Effector memory CD4-positive, alpha-beta T cell (primary cell): ENCODE results near the gene CHID1.

ENCODE experiments used
- DNase-seq, 3 donors: peaks; one replicate each; pipeline ENCODE4 v3.0.0-alpha.2; 2020
- H3K27ac ChIP-seq: 2 replicates; pipeline ENCODE4 v1.7.0; 2013; ENCODE audit warnings: mild to moderate bottlenecking, low read length, moderate library complexity; ENCODE audit not compliant: insufficient read depth, poor library complexity, severe bottlenecking
- H3K27me3 ChIP-seq: replicated peaks from 2 replicates; pipeline ENCODE4 v1.7.0; 2013; ENCODE audit warnings: mild to moderate bottlenecking, low read length; ENCODE audit not compliant: insufficient read depth, control insufficient read depth, poor library complexity, severe bottlenecking
- H3K36me3 ChIP-seq: 2 replicates; pipeline ENCODE4 v1.7.0; 2013; ENCODE audit warnings: mild to moderate bottlenecking, low read length, moderate library complexity; ENCODE audit not compliant: control insufficient read depth, insufficient read depth
- H3K4me1 ChIP-seq: 2 replicates; pipeline ENCODE4 v1.7.0; 2013; ENCODE audit warnings: low read length, mild to moderate bottlenecking; ENCODE audit not compliant: control insufficient read depth, insufficient read depth, poor library complexity, severe bottlenecking
- H3K4me3 ChIP-seq: 2 replicates; pipeline ENCODE4 v1.7.0; 2013; ENCODE audit warnings: low read length, low read depth, mild to moderate bottlenecking; ENCODE audit not compliant: insufficient read depth, poor library complexity, severe bottlenecking
- H3K9me3 ChIP-seq: 2 replicates; pipeline ENCODE4 v1.7.0; 2013; ENCODE audit warnings: mild to moderate bottlenecking, low read length, moderate library complexity; ENCODE audit not compliant: control insufficient read depth

The CHID1 gene

DNA sequence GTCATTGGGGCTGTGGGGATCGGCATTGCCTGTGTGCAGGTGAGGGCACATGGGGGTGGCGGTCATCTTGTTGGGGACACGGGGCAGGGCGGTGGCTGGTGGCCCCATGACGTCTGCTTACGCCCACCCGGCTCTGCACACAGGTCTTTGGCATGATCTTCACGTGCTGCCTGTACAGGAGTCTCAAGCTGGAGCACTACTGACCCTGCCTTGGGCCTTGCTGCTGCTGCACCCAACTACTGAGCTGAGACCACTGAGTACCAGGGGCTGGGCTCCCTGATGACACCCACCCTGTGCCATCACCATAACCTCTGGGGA is 72.7 kb downstream of the CHID1 start:
- no peak for DNase-seq
- Histone ChIP-seq H3K9me3 (no peaks in the 10 kb centered on the region), H3K4me3 (no peak overlapping the region), H3K27me3 (no peaks in the 10 kb centered on the region), H3K27ac (no peak overlapping the region), H3K36me3 (peaks cover 13% of the 10 kb centered on the region), H3K4me1 (peaks cover 13% of the 10 kb centered on the region)

DNA sequence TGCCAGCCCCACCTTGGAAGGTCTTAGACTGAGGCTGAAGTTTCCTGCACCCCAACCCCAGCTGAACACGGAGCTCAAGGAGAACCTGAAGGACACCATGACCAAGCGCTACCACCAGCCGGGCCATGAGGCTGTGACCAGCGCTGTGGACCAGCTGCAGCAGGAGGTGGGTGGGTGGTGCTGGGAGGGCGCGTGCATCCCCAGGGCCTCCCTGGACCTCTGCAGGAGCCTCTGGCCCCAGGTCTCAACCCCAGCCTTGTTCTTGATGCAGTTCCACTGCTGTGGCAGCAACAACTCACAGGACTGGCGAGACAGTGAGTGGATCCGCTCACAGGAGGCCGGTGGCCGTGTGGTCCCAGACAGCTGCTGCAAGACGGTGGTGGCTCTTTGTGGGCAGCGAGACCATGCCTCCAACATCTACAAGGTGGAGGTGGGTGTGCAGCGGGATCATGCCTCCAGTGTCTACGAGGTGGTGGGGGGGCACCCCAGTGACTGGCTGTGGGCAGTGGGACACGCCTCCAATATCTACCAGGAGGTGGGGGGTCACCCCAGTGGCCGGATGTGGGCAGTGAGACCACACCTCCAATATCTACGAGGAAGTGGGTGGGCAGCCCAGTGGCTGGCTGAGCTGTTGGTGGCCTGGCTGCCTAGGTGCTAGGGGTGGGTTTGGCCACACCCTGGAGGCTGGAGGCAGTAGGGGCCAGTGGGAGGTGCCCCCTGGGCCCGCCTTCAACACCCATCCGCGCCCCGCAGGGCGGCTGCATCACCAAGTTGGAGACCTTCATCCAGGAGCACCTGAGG is 73.2 kb downstream of the CHID1 start:
- DNase-seq: no peak
- H3K27ac ChIP-seq: no peak overlapping the region
- peaks cover under 1% of the 10 kb centered on the region for H3K27me3 ChIP-seq
- H3K9me3 ChIP-seq: no peaks in the 10 kb centered on the region
- H3K4me3 ChIP-seq: no peak overlapping the region
- peaks cover 15% of the 10 kb centered on the region for H3K4me1 ChIP-seq
- peaks cover 13% of the 10 kb centered on the region for H3K36me3 ChIP-seq

- DNase-seq: no peak
- peaks cover 18% of the 10 kb centered on the region for H3K4me1 ChIP-seq
Observed at GRCh38 chr11:836700-837099, 73.9 kb downstream of the CHID1 start.

DNA sequence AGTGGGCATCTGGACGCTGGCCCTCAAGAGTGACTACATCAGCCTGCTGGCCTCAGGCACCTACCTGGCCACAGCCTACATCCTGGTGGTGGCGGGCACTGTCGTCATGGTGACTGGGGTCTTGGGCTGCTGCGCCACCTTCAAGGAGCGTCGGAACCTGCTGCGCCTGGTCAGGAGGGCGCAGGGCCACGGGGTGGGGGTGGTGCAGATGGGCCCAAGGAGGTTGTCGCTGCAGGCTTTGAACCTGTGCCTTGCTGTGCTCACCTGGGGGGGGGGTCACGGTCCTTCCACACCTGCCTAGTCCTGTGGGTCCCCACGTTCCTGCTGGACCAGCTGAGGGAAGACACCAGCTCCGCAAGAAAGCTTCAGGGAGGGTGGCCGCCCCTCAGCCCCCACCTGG is 74.3 kb downstream of the CHID1 start:
- H3K4me3 ChIP-seq: no peak overlapping the region
- no peak overlapping the region for H3K27ac ChIP-seq
- H3K9me3 ChIP-seq: no peaks in the 10 kb centered on the region
- peaks cover 13% of the 10 kb centered on the region for H3K36me3 ChIP-seq
- peaks cover 12% of the 10 kb centered on the region for H3K27me3 ChIP-seq
- peaks cover 14% of the 10 kb centered on the region for H3K4me1 ChIP-seq
- no peak for DNase-seq

More at GRCh38 chr11:836700-837099, 73.9 kb downstream of the CHID1 start:
- peaks cover 8% of the 10 kb centered on the region for H3K27me3 ChIP-seq
- H3K27ac ChIP-seq: no peak overlapping the region
- H3K36me3 ChIP-seq: peaks cover 13% of the 10 kb centered on the region
- no peak overlapping the region for H3K4me3 ChIP-seq
- no peaks in the 10 kb centered on the region for H3K9me3 ChIP-seq

- H3K27ac ChIP-seq: no peak overlapping the region
- H3K36me3 ChIP-seq: peaks cover 9% of the 10 kb centered on the region
- peaks cover 28% of the 10 kb centered on the region for H3K27me3 ChIP-seq
- no peaks in the 10 kb centered on the region for H3K9me3 ChIP-seq
- H3K4me3 ChIP-seq: no peak overlapping the region
- no peak for DNase-seq
- H3K4me1 ChIP-seq: peaks cover 22% of the 10 kb centered on the region
Observed at GRCh38 chr11:834371-835316, 76.0 kb downstream of the CHID1 start.

DNA sequence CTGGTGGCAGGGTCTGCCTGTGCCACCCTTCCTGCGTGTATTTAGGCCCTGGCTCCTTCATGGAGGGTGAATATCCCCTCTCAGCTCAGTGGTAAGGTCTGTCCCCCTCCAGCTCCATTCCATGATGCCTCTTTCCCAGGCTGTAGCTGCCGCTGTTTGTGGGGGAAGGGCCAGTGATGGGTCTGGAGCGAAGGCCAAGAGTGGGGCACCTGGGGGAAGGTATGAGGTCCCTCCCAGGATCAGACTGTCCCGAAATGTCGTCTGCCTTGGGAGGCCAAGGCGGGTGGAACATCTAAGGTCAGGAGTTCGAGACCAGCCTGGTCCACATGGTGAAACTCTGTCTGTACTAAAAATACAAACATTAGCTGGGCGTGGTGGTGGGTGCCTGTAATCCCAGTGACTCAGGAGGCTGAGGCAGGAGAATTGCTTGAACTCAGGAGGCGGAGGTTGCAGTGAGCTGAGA is 76.7 kb downstream of the CHID1 start:
- H3K4me3 ChIP-seq: peak overlapping the region; percentile 59
- H3K27ac ChIP-seq: no peak overlapping the region
- DNase-seq: no peak
- peaks cover 30% of the 10 kb centered on the region for H3K4me1 ChIP-seq
- H3K9me3 ChIP-seq: no peaks in the 10 kb centered on the region
- H3K36me3 ChIP-seq: peaks cover 3% of the 10 kb centered on the region
- H3K27me3 ChIP-seq: peaks cover 35% of the 10 kb centered on the region

GRCh38 chr11:833114-833791 is 77.4 kb downstream of the CHID1 start:
- H3K4me3 ChIP-seq: peak overlapping the region; percentile 59
- peaks cover 31% of the 10 kb centered on the region for H3K4me1 ChIP-seq
- peaks cover 40% of the 10 kb centered on the region for H3K27me3 ChIP-seq
- H3K36me3 ChIP-seq: peaks cover 3% of the 10 kb centered on the region
- no peak overlapping the region for H3K27ac ChIP-seq
- no peaks in the 10 kb centered on the region for H3K9me3 ChIP-seq
- DNase-seq: peak in 2 of 3 donors; percentile 22 to 25

DNA sequence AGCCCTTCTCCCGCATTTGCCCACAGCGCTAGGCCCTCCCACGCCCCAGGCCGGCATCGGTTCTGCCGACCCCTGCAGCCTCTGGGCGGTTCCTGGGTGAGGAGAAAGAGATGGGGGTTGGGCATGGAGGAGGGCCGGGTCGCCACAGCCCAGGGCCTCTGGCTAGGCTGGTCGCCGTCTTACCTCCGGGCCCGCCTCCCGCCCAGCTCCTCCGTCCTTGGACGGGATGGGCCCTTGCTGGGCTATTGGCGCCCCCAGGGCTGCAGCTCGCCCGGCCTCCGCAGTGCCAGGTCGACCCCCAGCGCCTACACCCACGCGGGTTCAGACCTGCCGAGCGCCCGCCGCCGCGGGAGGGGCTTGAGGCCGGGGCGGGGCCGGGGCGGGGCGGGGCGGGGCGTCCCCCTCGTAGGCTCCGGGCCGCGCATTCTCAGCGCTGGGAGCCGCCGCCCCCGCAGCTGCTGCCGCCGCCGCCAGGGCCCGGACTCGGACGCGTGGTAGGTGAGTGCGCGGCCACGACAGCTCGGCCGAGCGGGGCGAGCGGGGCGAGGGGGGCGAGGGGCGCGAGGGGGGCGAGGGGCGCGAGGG is 78.0 kb downstream of the CHID1 start, which contains the start of gene CD151:
CD151 (plus strand) TSS at position 424 of the 585 bp plus-strand sequence. CDS start 3,118 bp downstream, outside the sequence.
- Histone ChIP-seq H3K9me3 (no peaks in the 10 kb centered on the region), H3K4me1 (peaks cover 33% of the 10 kb centered on the region), H3K27me3 (peaks cover 46% of the 10 kb centered on the region), H3K27ac (no peak within 1 kb of the TSS), H3K4me3 (peak within 1 kb of the TSS; percentile 59), H3K36me3 (peaks cover 3% of the 10 kb centered on the region)
- peak in 1 of 3 donors; percentile 19 for DNase-seq

- Histone ChIP-seq H3K36me3 (peaks cover under 1% of the 10 kb centered on the region), H3K9me3 (no peaks in the 10 kb centered on the region), H3K4me1 (peaks cover 37% of the 10 kb centered on the region), H3K27me3 (peaks cover 51% of the 10 kb centered on the region), H3K4me3 (no peak overlapping the region), H3K27ac (no peak overlapping the region)
- DNase-seq: no peak
Observed at GRCh38 chr11:831961-832528, 78.6 kb downstream of the CHID1 start.
